Hepatocyte (in vitro differentiated cells): Measurements from ENCODE around the gene CCT3. TPM values are rescaled to one million over a fixed set of nuclear protein-coding genes. Genes with fewer than 3 reads are reported as not detected.

Experiments
- DNase-seq: peaks from one replicate; pipeline ENCODE4 v3.0.0-alpha.2; 2016; ENCODE audit warnings: low spot score
- H2AFZ ChIP-seq: fragments of 200-600 bp; sonication (generic); 2 replicates; pipeline ENCODE4 v1.6.0; 2016; ENCODE audit warnings: antibody characterized with exemption, mild to moderate bottlenecking
- H3K27ac ChIP-seq: fragments of 200-600 bp; sonication (generic); 2 replicates; pipeline ENCODE4 v1.5.1; 2016; ENCODE audit warnings: mild to moderate bottlenecking
- H3K27me3 ChIP-seq: fragments of 200-600 bp; sonication (generic); 2 replicates; pipeline ENCODE4 v1.6.1; 2016
- H3K36me3 ChIP-seq: fragments of 200-600 bp; sonication (generic); replicated peaks from 2 replicates; pipeline ENCODE4 v1.5.1; 2016; ENCODE audit warnings: low read depth; ENCODE audit not compliant: insufficient read depth
- H3K4me1 ChIP-seq: fragments of 200-600 bp; sonication (generic); 2 replicates; pipeline ENCODE4 v1.5.1; 2016; ENCODE audit warnings: mild to moderate bottlenecking, moderate library complexity; ENCODE audit not compliant: insufficient read depth
- H3K4me2 ChIP-seq: fragments of 200-600 bp; sonication (generic); 2 replicates; pipeline ENCODE4 v1.6.0; 2016
- H3K4me3 ChIP-seq: fragments of 200-600 bp; sonication (generic); 2 replicates; pipeline ENCODE4 v1.5.1; 2016; ENCODE audit warnings: mild to moderate bottlenecking
- H3K79me2 ChIP-seq: fragments of 200-600 bp; sonication (generic); 2 replicates; pipeline ENCODE4 v1.6.0; 2017; ENCODE audit warnings: mild to moderate bottlenecking
- H3K9me2 ChIP-seq: fragments of 200-600 bp; sonication (generic); replicated peaks from 2 replicates; pipeline ENCODE4 v1.6.0; 2017; ENCODE audit warnings: mild to moderate bottlenecking; ENCODE audit not compliant: insufficient read depth
- H3K9me3 ChIP-seq: fragments of 200-600 bp; sonication (generic); 2 replicates; pipeline ENCODE4 v1.5.1; 2016; ENCODE audit warnings: low read depth, mild to moderate bottlenecking
- H4K20me1 ChIP-seq: fragments of 200-600 bp; sonication (generic); 2 replicates; pipeline ENCODE4 v1.6.0; 2016; ENCODE audit warnings: mild to moderate bottlenecking; ENCODE audit not compliant: insufficient read depth, poor library complexity, severe bottlenecking
- CTCF ChIP-seq: fragments of 200-600 bp; sonication (generic); IDR thresholded peaks from 2 replicates; pipeline ENCODE4 v1.5.1; 2016; ENCODE audit warnings: antibody characterized with exemption, mild to moderate bottlenecking; ENCODE audit not compliant: poor library complexity
- EZH2 ChIP-seq: fragments of 200-600 bp; sonication (generic); IDR thresholded peaks from 2 replicates; pipeline ENCODE4 v1.6.1; 2016; ENCODE audit warnings: antibody characterized with exemption, mild to moderate bottlenecking, borderline replicate concordance
- EZH2phosphoT487 ChIP-seq: fragments of 200-600 bp; sonication (generic); IDR thresholded peaks from one replicate; pipeline ENCODE4 v1.6.1; 2018; ENCODE audit warnings: antibody characterized with exemption, mild to moderate bottlenecking, low read depth, moderate library complexity; ENCODE audit not compliant: unreplicated experiment, severe bottlenecking
- WGBS: methylation state at CpG from one replicate; pipeline ENCODE4 v1.1.6; 2016; ENCODE audit warnings: low lambda C conversion rate; ENCODE audit errors: missing lambda C conversion rate; 5-methylcytosine and 5-hydroxymethylcytosine counted together
- polyA plus RNA-seq: library from polyadenylated mRNA; unstranded; fragments of >200 nt; fragmentation: Nextera tagmentation; extraction: Ambion mirVana; gene quantifications from 2 replicates; pipeline ENCODE4 v1.2.1, GENCODE V29; 2016
- total RNA-seq: library from RNA; depleted of rRNA; stranded (reverse); fragments of >200 nt; gene quantifications from 2 replicates; pipeline ENCODE4 v1.2.3, GENCODE V29; 2014

CCT3 gene
- total and polyA plus RNA-seq, 2 experiments from 2014 or later = 212 to 251 TPM

GRCh38 chr1:156276966-156277381 is 61.1 kb downstream of the CCT3 start:
- Histone ChIP-seq H4K20me1 (peaks cover 21% of the 10 kb centered on the region), H3K27me3 (no peaks in the 10 kb centered on the region), H3K4me1 (peaks cover 9% of the 10 kb centered on the region), H3K4me3 (no peak overlapping the region), H3K36me3 (peaks cover 7% of the 10 kb centered on the region), H3K9me2 (no peaks in the 10 kb centered on the region), H3K9me3 (no peaks in the 10 kb centered on the region), H3K79me2 (peaks cover 40% of the 10 kb centered on the region), H2AFZ (no peak overlapping the region), H3K4me2 (no peak overlapping the region), H3K27ac (no peak overlapping the region)
- TF ChIP-seq EZH2phosphoT487 (no peak), EZH2 (no peak), CTCF (no peak)
- 77% methylated on average over 6 of the region's 6 CpGs for WGBS
- peak; percentile 34 for DNase-seq

GRCh38 chr1:156276532-156276931 is 61.6 kb downstream of the CCT3 start:
- DNase-seq = no peak
- Histone ChIP-seq H3K4me3 (no peak overlapping the region), H3K9me2 (no peaks in the 10 kb centered on the region), H3K4me1 (peaks cover 8% of the 10 kb centered on the region), H3K27ac (no peak overlapping the region), H4K20me1 (peaks cover 21% of the 10 kb centered on the region), H3K79me2 (peaks cover 35% of the 10 kb centered on the region), H3K27me3 (no peaks in the 10 kb centered on the region), H2AFZ (no peak overlapping the region), H3K36me3 (peaks cover 7% of the 10 kb centered on the region), H3K4me2 (no peak overlapping the region), H3K9me3 (no peaks in the 10 kb centered on the region)
- no peak for TF ChIP-seq EZH2phosphoT487
- TF ChIP-seq EZH2 = no peak
- TF ChIP-seq CTCF = no peak

- no peak for DNase-seq
- TF ChIP-seq EZH2phosphoT487 (no peak), CTCF (no peak), EZH2 (no peak)
- WGBS = 98% methylated on average over 3 of the region's 3 CpGs
- peaks cover 2% of the 10 kb centered on the region for H3K79me2 ChIP-seq
- no peak overlapping the region for H3K27ac ChIP-seq
- H4K20me1 ChIP-seq = no peaks in the 10 kb centered on the region
- H3K4me3 ChIP-seq = no peak overlapping the region
- H3K4me2 ChIP-seq = no peak overlapping the region
- H3K27me3 ChIP-seq = no peaks in the 10 kb centered on the region
- H3K36me3 ChIP-seq = no peaks in the 10 kb centered on the region
- H3K9me2 ChIP-seq = no peaks in the 10 kb centered on the region
- no peaks in the 10 kb centered on the region for H3K9me3 ChIP-seq
- H3K4me1 ChIP-seq = no peaks in the 10 kb centered on the region
- no peak overlapping the region for H2AFZ ChIP-seq
Observed at GRCh38 chr1:156270314-156270713, 67.8 kb downstream of the CCT3 start.

GRCh38 chr1:156268336-156268735 is 69.8 kb downstream of the CCT3 start:
- TF ChIP-seq CTCF (no peak), EZH2 (no peak), EZH2phosphoT487 (no peak)
- Histone ChIP-seq H3K4me2 (no peak overlapping the region), H3K27me3 (no peaks in the 10 kb centered on the region), H3K9me3 (no peaks in the 10 kb centered on the region), H3K9me2 (no peaks in the 10 kb centered on the region), H2AFZ (no peak overlapping the region), H3K36me3 (no peaks in the 10 kb centered on the region), H4K20me1 (no peaks in the 10 kb centered on the region), H3K4me1 (no peaks in the 10 kb centered on the region), H3K27ac (no peak overlapping the region), H3K4me3 (no peak overlapping the region), H3K79me2 (no peaks in the 10 kb centered on the region)
- 86% methylated on average over 4 of the region's 4 CpGs for WGBS
- DNase-seq = no peak
